ENCODE results near the gene ATP6V1B1. TPM values are rescaled to one million over a fixed set of nuclear protein-coding genes. Genes with fewer than 3 reads are reported as not detected.

ATP6V1B1 gene
- total RNA-seq, 1 experiment from 2014 or later, result not detected

- DNase-seq (ENCODE audit: low spot score), result no peak
- H3K4me3 Mint-ChIP-seq, result peak overlapping the region; percentile 62
- H3K27ac Mint-ChIP-seq, result no peak overlapping the region
- H3K36me3 Mint-ChIP-seq, result no peaks in the 10 kb centered on the region
- no peak for ATAC-seq
- ChIA-PET POLR2A (no interaction called here), CTCF (interaction anchor here (0.5 to 8.0 kb wide), 50 partner anchors 10 to 1570 kb away, joined by 3 to 159 read pairs (median 5); partner anchors contain the start of genes ADD2, ANKRD53, ATP6V1B1 and CLEC4F)
- H3K27me3 Mint-ChIP-seq (ENCODE audit: low read depth), result peaks cover 58% of the 10 kb centered on the region
- no peaks in the 10 kb centered on the region for H3K9me3 Mint-ChIP-seq
- TF ChIP-seq, protein P1, sequence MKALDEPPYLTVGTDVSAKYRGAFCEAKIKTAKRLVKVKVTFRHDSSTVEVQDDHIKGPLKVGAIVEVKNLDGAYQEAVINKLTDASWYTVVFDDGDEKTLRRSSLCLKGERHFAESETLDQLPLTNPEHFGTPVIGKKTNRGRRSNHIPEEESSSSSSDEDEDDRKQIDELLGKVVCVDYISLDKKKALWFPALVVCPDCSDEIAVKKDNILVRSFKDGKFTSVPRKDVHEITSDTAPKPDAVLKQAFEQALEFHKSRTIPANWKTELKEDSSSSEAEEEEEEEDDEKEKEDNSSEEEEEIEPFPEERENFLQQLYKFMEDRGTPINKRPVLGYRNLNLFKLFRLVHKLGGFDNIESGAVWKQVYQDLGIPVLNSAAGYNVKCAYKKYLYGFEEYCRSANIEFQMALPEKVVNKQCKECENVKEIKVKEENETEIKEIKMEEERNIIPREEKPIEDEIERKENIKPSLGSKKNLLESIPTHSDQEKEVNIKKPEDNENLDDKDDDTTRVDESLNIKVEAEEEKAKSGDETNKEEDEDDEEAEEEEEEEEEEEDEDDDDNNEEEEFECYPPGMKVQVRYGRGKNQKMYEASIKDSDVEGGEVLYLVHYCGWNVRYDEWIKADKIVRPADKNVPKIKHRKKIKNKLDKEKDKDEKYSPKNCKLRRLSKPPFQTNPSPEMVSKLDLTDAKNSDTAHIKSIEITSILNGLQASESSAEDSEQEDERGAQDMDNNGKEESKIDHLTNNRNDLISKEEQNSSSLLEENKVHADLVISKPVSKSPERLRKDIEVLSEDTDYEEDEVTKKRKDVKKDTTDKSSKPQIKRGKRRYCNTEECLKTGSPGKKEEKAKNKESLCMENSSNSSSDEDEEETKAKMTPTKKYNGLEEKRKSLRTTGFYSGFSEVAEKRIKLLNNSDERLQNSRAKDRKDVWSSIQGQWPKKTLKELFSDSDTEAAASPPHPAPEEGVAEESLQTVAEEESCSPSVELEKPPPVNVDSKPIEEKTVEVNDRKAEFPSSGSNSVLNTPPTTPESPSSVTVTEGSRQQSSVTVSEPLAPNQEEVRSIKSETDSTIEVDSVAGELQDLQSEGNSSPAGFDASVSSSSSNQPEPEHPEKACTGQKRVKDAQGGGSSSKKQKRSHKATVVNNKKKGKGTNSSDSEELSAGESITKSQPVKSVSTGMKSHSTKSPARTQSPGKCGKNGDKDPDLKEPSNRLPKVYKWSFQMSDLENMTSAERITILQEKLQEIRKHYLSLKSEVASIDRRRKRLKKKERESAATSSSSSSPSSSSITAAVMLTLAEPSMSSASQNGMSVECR (CRISPR knock-in tag; IDR thresholded peaks at IDR 0.05; ENCODE audit: borderline replicate concordance), result no peak
- TF ChIP-seq, protein P2, sequence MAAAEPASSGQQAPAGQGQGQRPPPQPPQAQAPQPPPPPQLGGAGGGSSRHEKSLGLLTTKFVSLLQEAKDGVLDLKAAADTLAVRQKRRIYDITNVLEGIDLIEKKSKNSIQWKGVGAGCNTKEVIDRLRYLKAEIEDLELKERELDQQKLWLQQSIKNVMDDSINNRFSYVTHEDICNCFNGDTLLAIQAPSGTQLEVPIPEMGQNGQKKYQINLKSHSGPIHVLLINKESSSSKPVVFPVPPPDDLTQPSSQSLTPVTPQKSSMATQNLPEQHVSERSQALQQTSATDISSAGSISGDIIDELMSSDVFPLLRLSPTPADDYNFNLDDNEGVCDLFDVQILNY (CRISPR knock-in tag; IDR thresholded peaks at IDR 0.05), result no peak
- TF ChIP-seq ESRRA (CRISPR knock-in tag; IDR thresholded peaks at IDR 0.05; ENCODE audit: borderline replicate concordance), result no peak
- no peak for TF ChIP-seq RORB (CRISPR knock-in tag; IDR thresholded peaks at IDR 0.05)
- TF ChIP-seq, protein P3, sequence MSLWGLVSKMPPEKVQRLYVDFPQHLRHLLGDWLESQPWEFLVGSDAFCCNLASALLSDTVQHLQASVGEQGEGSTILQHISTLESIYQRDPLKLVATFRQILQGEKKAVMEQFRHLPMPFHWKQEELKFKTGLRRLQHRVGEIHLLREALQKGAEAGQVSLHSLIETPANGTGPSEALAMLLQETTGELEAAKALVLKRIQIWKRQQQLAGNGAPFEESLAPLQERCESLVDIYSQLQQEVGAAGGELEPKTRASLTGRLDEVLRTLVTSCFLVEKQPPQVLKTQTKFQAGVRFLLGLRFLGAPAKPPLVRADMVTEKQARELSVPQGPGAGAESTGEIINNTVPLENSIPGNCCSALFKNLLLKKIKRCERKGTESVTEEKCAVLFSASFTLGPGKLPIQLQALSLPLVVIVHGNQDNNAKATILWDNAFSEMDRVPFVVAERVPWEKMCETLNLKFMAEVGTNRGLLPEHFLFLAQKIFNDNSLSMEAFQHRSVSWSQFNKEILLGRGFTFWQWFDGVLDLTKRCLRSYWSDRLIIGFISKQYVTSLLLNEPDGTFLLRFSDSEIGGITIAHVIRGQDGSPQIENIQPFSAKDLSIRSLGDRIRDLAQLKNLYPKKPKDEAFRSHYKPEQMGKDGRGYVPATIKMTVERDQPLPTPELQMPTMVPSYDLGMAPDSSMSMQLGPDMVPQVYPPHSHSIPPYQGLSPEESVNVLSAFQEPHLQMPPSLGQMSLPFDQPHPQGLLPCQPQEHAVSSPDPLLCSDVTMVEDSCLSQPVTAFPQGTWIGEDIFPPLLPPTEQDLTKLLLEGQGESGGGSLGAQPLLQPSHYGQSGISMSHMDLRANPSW (CRISPR knock-in tag; conservative IDR thresholded peaks at IDR 0.05; ENCODE audit: low read depth), result no peak
- no peak for TF ChIP-seq E2F4 (CRISPR knock-in tag; IDR thresholded peaks at IDR 0.05; ENCODE audit: borderline replicate concordance, low read depth)
- TF ChIP-seq, protein P4, sequence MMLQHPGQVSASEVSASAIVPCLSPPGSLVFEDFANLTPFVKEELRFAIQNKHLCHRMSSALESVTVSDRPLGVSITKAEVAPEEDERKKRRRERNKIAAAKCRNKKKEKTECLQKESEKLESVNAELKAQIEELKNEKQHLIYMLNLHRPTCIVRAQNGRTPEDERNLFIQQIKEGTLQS (CRISPR knock-in tag; conservative IDR thresholded peaks at IDR 0.05), result no peak
- TF ChIP-seq JAZF1 (CRISPR knock-in tag; IDR thresholded peaks at IDR 0.05), result no peak
- TF ChIP-seq USF2 (CRISPR knock-in tag; IDR thresholded peaks at IDR 0.05), result no peak
- no peak for TF ChIP-seq ATF6 (CRISPR knock-in tag; IDR thresholded peaks at IDR 0.05)
- no peak for TF ChIP-seq TEAD1 (CRISPR knock-in tag; IDR thresholded peaks at IDR 0.05)
- no peak for TF ChIP-seq EMX1 (CRISPR knock-in tag; IDR thresholded peaks at IDR 0.05)
- no peak for TF ChIP-seq SMAD3 (CRISPR knock-in tag; IDR thresholded peaks at IDR 0.05; ENCODE audit: borderline replicate concordance)
- peaks cover 23% of the 10 kb centered on the region for H3K4me1 Mint-ChIP-seq
Measured at GRCh38 chr2:70947556-70948184, 12.0 kb downstream of the ATP6V1B1 start.
